ENCODE data around the gene LRRC8B. TPM values are rescaled to one million over a fixed set of nuclear protein-coding genes. Genes with fewer than 3 reads are reported as not detected.
A peak's percentile ranks its signal among the peaks of the same experiment; 100 is the strongest.
"Not testable (repeated sequence)": the region's sequence is repeated elsewhere in the genome, so short reads cannot be mapped to it uniquely, and the experiment has no call there.

The LRRC8B gene
- total RNA-seq, 2 donors from 2014 or later = 12.1 to 24.0 TPM

- Mint-ChIP-seq H3K4me1 (peaks cover 39% of the 10 kb centered on the region), H3K27ac (peak overlapping the region; percentile 41), H3K36me3 (ENCODE audit: low read depth) (peaks cover 3% of the 10 kb centered on the region), H3K4me3 (no peak overlapping the region), H3K27me3 (no peaks in the 10 kb centered on the region)
- H3K9me3 ChIP-seq (ENCODE audit: control insufficient read depth, low read length, poor library complexity, severe bottlenecking) = peaks cover 3% of the 10 kb centered on the region
- DNase-seq (no peak), ATAC-seq (no peak)
Measured at GRCh38 chr1:89615676-89616598, 91.3 kb downstream of the LRRC8B start.

DNA sequence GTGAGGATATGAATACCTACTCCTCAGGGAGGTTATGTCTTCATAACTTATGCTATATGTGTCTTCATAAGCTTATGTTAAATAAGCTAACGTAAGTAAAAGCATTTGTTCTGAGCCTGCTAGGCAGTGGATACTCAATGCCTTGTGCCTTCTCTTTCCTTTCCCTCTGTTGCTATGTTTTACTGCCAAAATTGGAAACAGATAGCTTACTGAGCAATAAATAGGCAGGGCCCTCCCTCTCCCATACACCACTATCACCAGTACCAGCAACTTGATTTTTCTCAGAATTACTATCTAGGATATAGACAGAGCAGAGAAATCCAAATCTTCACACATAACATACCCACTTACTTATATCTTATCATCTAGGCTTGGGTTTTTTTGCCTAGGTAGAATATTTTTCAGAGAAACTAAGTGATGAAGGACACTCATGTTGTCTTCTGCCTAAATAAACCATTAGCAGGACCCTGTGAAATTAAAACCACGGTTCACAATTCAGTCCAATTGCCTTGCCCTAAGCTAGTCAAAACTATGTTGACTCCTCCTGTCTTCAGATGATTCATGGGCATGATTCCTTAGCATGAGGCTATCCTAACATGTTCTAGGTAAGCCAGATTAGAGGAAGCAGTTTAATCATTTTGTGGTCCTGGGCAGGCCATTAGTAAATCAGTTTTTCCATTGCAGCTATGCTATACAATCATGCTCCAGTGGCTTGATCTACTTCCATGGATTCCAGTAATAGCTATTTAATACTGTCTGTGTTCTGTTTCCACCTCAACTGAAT is 92.4 kb downstream of the LRRC8B start:
- H3K27me3 Mint-ChIP-seq = no peaks in the 10 kb centered on the region
- peaks cover 37% of the 10 kb centered on the region for H3K4me1 Mint-ChIP-seq
- ATAC-seq = no peak
- peaks cover 3% of the 10 kb centered on the region for H3K36me3 Mint-ChIP-seq (ENCODE audit: low read depth)
- H3K9me3 ChIP-seq (ENCODE audit: control insufficient read depth, low read length, poor library complexity, severe bottlenecking) = peaks cover 3% of the 10 kb centered on the region
- peak overlapping the region; percentile 41 for H3K27ac Mint-ChIP-seq
- H3K4me3 Mint-ChIP-seq = no peak overlapping the region
- no peak for DNase-seq

DNA sequence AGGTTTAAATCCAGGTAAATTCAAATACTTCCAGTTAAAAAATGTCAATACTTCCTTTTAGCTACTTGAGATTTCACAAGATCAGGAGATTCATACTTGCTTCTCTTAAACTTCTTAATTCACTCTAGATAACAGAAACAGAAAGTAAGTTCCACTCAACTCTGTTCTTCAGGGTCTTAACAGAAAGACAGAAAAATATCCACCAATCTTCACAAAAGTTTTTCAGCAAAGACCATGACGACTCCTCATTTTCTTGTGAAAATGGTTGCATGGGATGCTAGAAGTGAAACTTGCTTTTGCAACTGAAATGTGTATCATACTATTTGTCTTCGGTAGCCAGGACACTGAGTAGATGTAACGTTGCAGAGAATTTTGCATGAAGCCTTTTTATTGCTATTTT is 96.0 kb downstream of the LRRC8B start:
- no peak for DNase-seq
- peak overlapping the region; percentile 58 for H3K4me3 Mint-ChIP-seq
- H3K9me3 ChIP-seq (ENCODE audit: control insufficient read depth, low read length, poor library complexity, severe bottlenecking) = peaks cover 3% of the 10 kb centered on the region
- no peaks in the 10 kb centered on the region for H3K27me3 Mint-ChIP-seq
- peak overlapping the region; percentile 74 for H3K27ac Mint-ChIP-seq
- H3K4me1 Mint-ChIP-seq = peaks cover 30% of the 10 kb centered on the region
- ATAC-seq = no peak
- H3K36me3 Mint-ChIP-seq (ENCODE audit: low read depth) = peaks cover 3% of the 10 kb centered on the region

GRCh38 chr1:89622895-89623294 is 98.3 kb downstream of the LRRC8B start:
- no peaks in the 10 kb centered on the region for H3K9me3 ChIP-seq (ENCODE audit: control insufficient read depth, low read length, poor library complexity, severe bottlenecking)
- H3K4me1 Mint-ChIP-seq = peaks cover 35% of the 10 kb centered on the region
- H3K27me3 Mint-ChIP-seq = no peaks in the 10 kb centered on the region
- peak overlapping the region; percentile 93 for H3K27ac Mint-ChIP-seq
- DNase-seq = no peak
- H3K36me3 Mint-ChIP-seq (ENCODE audit: low read depth) = peaks cover 3% of the 10 kb centered on the region
- peak; percentile 63 for ATAC-seq
- no peak overlapping the region for H3K4me3 Mint-ChIP-seq

DNA sequence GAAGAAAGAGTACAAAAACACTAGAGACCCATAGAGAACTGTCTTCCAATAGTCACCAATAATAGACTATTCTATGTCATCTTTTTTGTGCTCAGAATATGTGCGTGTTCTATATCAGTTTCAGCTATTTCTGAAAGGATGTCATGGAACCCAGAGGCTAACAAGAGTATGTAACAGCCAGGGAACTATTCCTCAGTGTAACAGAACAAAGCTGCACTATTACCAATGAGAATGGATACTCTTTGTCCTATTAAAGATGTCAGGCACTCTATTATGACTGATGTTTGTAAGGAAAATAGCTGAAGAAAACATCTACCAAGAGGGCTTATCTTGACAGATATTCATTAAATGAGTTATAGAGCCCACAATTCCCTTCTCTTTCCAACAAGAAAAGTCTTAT is 99.7 kb downstream of the LRRC8B start:
- DNase-seq (no peak), ATAC-seq (no peak)
- no peaks in the 10 kb centered on the region for H3K27me3 Mint-ChIP-seq
- no peak overlapping the region for H3K4me3 Mint-ChIP-seq
- no peaks in the 10 kb centered on the region for H3K36me3 Mint-ChIP-seq (ENCODE audit: low read depth)
- peak overlapping the region; percentile 93 for H3K27ac Mint-ChIP-seq
- peaks cover 40% of the 10 kb centered on the region for H3K4me1 Mint-ChIP-seq
- no peaks in the 10 kb centered on the region for H3K9me3 ChIP-seq (ENCODE audit: control insufficient read depth, low read length, poor library complexity, severe bottlenecking)

- H3K4me3 Mint-ChIP-seq = no peak overlapping the region
- no peaks in the 10 kb centered on the region for H3K9me3 ChIP-seq (ENCODE audit: control insufficient read depth, low read length, poor library complexity, severe bottlenecking)
- H3K36me3 Mint-ChIP-seq (ENCODE audit: low read depth) = no peaks in the 10 kb centered on the region
- ATAC-seq (no peak), DNase-seq (no peak)
- H3K27ac Mint-ChIP-seq = peak overlapping the region; percentile 93
- H3K27me3 Mint-ChIP-seq = no peaks in the 10 kb centered on the region
- H3K4me1 Mint-ChIP-seq = peaks cover 42% of the 10 kb centered on the region
Measured at GRCh38 chr1:89624715-89625323, 100.2 kb downstream of the LRRC8B start.

DNA sequence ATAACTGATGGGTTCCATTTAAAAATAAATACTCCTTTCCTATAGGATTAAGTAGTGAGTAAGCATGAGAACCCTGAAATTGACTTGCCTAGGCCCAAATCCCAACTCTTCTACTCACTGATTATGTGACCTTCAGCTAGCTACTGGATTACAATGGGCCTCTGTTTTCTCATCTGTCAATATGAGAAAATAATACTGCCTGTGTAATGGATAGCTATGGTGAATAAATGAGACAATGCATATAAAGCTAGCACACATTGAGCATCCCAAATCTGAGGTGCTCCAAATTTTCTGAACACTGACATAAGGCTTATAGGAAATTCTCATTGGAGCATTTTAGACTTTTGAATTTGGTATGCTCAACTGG is 103.0 kb downstream of the LRRC8B start:
- Mint-ChIP-seq H3K27me3 (no peaks in the 10 kb centered on the region), H3K4me1 (peaks cover 51% of the 10 kb centered on the region)
- DNase-seq = no peak

GRCh38 chr1:89629146-89629545 is 104.5 kb downstream of the LRRC8B start:
- Mint-ChIP-seq H3K4me3 (peak overlapping the region; percentile 68), H3K27me3 (no peaks in the 10 kb centered on the region)
- no peak for DNase-seq

More for the DNA sequence above, 103.0 kb downstream of the LRRC8B start:
- Mint-ChIP-seq H3K36me3 (ENCODE audit: low read depth) (no peaks in the 10 kb centered on the region), H3K27ac (peak overlapping the region; percentile 93), H3K4me3 (peak overlapping the region; percentile 19)
- ATAC-seq = no peak
- H3K9me3 ChIP-seq (ENCODE audit: control insufficient read depth, low read length, poor library complexity, severe bottlenecking) = no peaks in the 10 kb centered on the region

GRCh38 chr1:89629600-89629999 is 105.0 kb downstream of the LRRC8B start:
- not testable (repeated sequence) for H3K27me3 Mint-ChIP-seq; H3K9me3 ChIP-seq (ENCODE audit: control insufficient read depth, low read length, poor library complexity, severe bottlenecking); ATAC-seq; DNase-seq; H3K36me3 Mint-ChIP-seq (ENCODE audit: low read depth)
- H3K4me1 Mint-ChIP-seq = peaks cover 48% of the 10 kb centered on the region
- H3K27ac Mint-ChIP-seq = peak overlapping the region; percentile 93
- H3K4me3 Mint-ChIP-seq = peak overlapping the region; percentile 68

More at GRCh38 chr1:89629146-89629545, 104.5 kb downstream of the LRRC8B start:
- H3K9me3 ChIP-seq (ENCODE audit: control insufficient read depth, low read length, poor library complexity, severe bottlenecking) = no peaks in the 10 kb centered on the region
- peaks cover 45% of the 10 kb centered on the region for H3K4me1 Mint-ChIP-seq
- H3K36me3 Mint-ChIP-seq (ENCODE audit: low read depth) = no peaks in the 10 kb centered on the region
- ATAC-seq = no peak
- H3K27ac Mint-ChIP-seq = peak overlapping the region; percentile 93

DNA sequence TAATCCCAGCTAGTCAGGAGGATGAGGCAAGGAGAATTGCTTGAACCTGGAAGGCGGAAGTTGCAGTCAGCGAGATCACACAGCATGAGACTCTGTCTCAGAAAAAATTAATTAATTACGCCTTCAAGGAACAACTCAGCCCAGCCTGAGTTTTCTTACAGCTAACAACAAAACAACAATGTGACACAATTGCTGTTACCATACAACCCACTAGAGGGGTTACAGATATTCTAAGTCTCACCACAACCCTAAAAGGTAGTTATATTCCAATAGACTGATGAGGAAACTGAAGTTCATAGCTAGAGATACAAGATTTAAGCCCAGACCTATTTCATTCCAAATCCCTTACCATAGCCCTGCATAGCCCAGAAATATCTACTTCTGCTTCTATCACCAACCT is 105.4 kb downstream of the LRRC8B start:
- DNase-seq (no peak), ATAC-seq (no peak)
- H3K4me1 Mint-ChIP-seq = peaks cover 50% of the 10 kb centered on the region
- no peaks in the 10 kb centered on the region for H3K36me3 Mint-ChIP-seq (ENCODE audit: low read depth)
- H3K27ac Mint-ChIP-seq = peak overlapping the region; percentile 93
- H3K9me3 ChIP-seq (ENCODE audit: control insufficient read depth, low read length, poor library complexity, severe bottlenecking) = no peaks in the 10 kb centered on the region
- no peaks in the 10 kb centered on the region for H3K27me3 Mint-ChIP-seq
- H3K4me3 Mint-ChIP-seq = peak overlapping the region; percentile 67

DNA sequence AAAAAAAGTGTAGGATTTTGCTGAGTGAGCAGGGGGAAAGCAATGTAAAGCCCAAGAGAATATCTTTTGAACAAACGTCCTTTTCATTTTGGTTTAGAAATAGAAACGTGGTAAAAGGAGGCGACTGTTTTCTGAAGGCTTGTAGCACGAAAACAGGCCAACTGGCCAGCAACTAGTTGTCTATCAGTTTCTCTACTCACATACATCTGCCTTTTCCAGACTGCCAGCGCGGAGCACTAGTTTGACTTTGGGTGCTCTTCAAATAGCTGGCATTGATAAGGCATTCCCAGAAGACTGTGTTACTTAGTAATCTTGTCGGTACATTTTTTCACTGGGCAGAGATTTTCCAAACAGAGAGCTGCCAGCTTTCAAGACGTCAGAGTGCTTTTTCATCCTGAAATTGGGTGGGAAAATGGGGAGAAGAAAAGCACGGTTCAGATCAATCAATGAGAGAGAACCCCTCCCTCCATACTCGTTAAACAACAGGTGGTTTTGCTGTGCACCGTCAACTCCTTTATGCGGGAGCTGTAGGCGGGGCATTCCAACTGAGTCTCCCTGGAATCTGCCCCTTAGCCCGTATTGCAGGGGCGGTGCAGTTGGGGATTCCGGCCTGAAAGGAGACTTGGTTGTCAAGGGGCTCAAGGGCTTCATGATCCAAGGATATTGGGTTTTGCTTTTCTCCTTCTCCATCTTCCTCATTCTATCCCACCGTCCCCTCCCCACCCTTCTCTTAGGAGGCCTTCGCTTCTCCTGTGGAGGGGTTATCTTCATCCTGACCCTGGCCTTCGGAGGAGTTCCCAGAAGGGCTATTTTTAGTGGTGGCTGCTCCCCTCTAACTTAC is 107.4 kb downstream of the LRRC8B start:
- peak in 1 of 3 donors; percentile 19 for DNase-seq
- no peaks in the 10 kb centered on the region for H3K9me3 ChIP-seq (ENCODE audit: control insufficient read depth, low read length, poor library complexity, severe bottlenecking)
- H3K36me3 Mint-ChIP-seq (ENCODE audit: low read depth) = no peaks in the 10 kb centered on the region
- H3K4me3 Mint-ChIP-seq = peak overlapping the region; percentile 96
- ATAC-seq = no peak
- peak overlapping the region; percentile 93 for H3K27ac Mint-ChIP-seq
- peaks cover 51% of the 10 kb centered on the region for H3K4me1 Mint-ChIP-seq
- H3K27me3 Mint-ChIP-seq = no peaks in the 10 kb centered on the region

DNA sequence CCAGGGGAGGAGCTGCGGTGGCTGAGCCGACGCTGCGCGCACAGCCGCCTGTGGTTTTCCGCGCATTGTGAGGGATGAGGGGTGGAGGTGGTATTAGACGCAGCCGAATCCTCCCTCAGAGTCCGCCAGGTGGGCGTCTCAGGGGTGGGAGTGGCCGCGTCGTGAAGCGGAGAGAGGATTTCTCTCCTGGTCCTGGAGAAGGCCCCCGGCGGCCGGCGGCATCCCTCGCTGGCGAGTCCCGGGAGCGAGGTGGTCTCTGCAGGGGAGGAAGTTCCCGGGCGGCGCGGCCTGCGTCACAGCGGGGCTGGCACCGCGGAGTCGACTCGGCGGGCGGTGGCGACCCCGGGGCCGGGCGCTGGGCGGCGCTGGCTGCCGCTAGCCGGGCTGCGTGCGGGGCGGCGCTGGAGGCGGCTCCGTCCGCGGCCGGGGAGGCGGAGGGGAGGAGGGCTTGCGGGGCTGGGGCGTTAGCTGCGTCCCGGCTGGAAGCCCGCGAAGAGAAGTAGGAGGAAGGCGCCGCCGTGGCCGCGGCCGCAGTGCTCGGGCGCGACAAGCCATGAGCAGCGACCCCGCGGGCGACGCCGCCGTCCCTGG is 108.1 kb downstream of the LRRC8B start, which contains the start of gene LRRC8C:
Gene LRRC8C (plus strand): TSS at position 464 of the 591 bp plus-strand sequence. CDS start 53,354 bp downstream, outside the sequence.
- Mint-ChIP-seq H3K27ac (peak within 1 kb of the TSS; percentile 93), H3K36me3 (ENCODE audit: low read depth) (peaks cover 3% of the 10 kb centered on the region), H3K27me3 (no peaks in the 10 kb centered on the region), H3K4me3 (peak within 1 kb of the TSS; percentile 96), H3K4me1 (peaks cover 56% of the 10 kb centered on the region)
- DNase-seq (peak; percentile 82 to 91 (median 85)), ATAC-seq (peak; percentile 83)
- H3K9me3 ChIP-seq (ENCODE audit: control insufficient read depth, low read length, poor library complexity, severe bottlenecking) = no peaks in the 10 kb centered on the region

Data from T-helper 17 cell (primary cell).